Tibial artery (tissue), 4 donors: ENCODE results near the gene SLC5A9.

Source experiments
- DNase-seq, 2 donors: peaks; one replicate each; pipeline ENCODE4 v3.0.0-alpha.2; 2019
- H3K27ac ChIP-seq, 2 donors: fragments of 200-600 bp; sonication (generic) in 1 of 2; 1 replicate in 1 of 2; 2 replicates in 1 of 2; pipeline ENCODE4 v1.5.1; 2018 to 2019; ENCODE audit warnings: mild to moderate bottlenecking in 1 of 2
- H3K27me3 ChIP-seq, 2 donors: fragments of 200-600 bp; sonication (generic) in 1 of 2; one replicate each; pipeline versions ENCODE4 v1.5.1 to v1.6.0; 2016 to 2019
- H3K36me3 ChIP-seq, 3 donors: fragments of 200-600 bp; sonication (generic) in 2 of 3; one replicate each; pipeline ENCODE4 v1.5.1; 2016 to 2019; ENCODE audit warnings: mild to moderate bottlenecking in 2 of 3
- H3K4me1 ChIP-seq, 4 donors: fragments of 200-600 bp; sonication (generic) in 2 of 4; 1 replicate in 3 of 4; 2 replicates in 1 of 4; pipeline ENCODE4 v1.5.1; 2016 to 2019
- H3K4me3 ChIP-seq, 2 donors: fragments of 200-600 bp; sonication (generic) in 1 of 2; 1 replicate in 1 of 2; 2 replicates in 1 of 2; pipeline ENCODE4 v1.5.1; 2018 to 2019; ENCODE audit warnings: mild to moderate bottlenecking in 2 of 2
- H3K9me3 ChIP-seq, 3 donors: fragments of 200-600 bp; sonication (generic) in 1 of 3; one replicate each; pipeline ENCODE4 v1.5.1; 2016 to 2019
- intact Hi-C: fragments of 100-400 bp; cut with DNase I; formaldehyde crosslinking; loops from one replicate; pipeline ENCODE4 v1.15.0; 2023; ENCODE audit warnings: low total_unique reads
- TF ChIP-seq, protein P1 (sequence below), 2 experiments: fragments of 200-600 bp in 1 of 2; fragments of 450-650 bp in 1 of 2; IDR thresholded peaks; one replicate each; pipeline ENCODE4 v1.5.1; 2017 to 2019; ENCODE audit warnings: antibody characterized with exemption in 2 of 2, mild to moderate bottlenecking in 1 of 2, moderate library complexity in 1 of 2

SLC5A9 gene

DNA sequence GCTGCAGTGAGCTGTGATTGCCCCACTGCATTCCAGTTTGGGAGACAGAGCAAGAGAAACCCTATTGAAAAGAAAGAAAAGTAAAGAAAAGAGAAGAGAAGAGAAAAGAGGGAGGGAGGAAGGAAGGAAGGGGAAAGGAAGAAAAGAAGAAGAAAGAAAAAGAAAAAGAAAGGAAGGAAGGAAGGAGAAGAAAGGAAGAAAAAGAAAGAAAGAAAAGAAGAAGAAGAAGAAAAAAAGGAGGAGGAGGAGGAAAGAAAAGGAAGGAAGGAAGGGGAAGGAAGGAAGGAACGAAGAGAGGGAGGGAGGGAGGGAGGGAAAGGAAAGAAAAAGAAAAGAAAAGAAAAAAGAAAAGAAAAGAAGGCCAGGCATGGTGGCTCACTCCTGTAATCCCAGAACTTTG lies 10.2 kb downstream of the SLC5A9 start:
- Histone ChIP-seq H3K27me3 (peaks cover 0 to 4% of the 10 kb centered on the region in 2 donors), H3K4me3 (no peak overlapping the region), H3K9me3 (no peaks in the 10 kb centered on the region), H3K36me3 (no peaks in the 10 kb centered on the region), H3K4me1 (no peaks in the 10 kb centered on the region), H3K27ac (no peak overlapping the region)
- intact Hi-C loops = no loop called here
- no peak for DNase-seq
- TF ChIP-seq, protein P1, sequence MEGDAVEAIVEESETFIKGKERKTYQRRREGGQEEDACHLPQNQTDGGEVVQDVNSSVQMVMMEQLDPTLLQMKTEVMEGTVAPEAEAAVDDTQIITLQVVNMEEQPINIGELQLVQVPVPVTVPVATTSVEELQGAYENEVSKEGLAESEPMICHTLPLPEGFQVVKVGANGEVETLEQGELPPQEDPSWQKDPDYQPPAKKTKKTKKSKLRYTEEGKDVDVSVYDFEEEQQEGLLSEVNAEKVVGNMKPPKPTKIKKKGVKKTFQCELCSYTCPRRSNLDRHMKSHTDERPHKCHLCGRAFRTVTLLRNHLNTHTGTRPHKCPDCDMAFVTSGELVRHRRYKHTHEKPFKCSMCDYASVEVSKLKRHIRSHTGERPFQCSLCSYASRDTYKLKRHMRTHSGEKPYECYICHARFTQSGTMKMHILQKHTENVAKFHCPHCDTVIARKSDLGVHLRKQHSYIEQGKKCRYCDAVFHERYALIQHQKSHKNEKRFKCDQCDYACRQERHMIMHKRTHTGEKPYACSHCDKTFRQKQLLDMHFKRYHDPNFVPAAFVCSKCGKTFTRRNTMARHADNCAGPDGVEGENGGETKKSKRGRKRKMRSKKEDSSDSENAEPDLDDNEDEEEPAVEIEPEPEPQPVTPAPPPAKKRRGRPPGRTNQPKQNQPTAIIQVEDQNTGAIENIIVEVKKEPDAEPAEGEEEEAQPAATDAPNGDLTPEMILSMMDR (IDR thresholded peaks at IDR 0.05) = no peak

DNA sequence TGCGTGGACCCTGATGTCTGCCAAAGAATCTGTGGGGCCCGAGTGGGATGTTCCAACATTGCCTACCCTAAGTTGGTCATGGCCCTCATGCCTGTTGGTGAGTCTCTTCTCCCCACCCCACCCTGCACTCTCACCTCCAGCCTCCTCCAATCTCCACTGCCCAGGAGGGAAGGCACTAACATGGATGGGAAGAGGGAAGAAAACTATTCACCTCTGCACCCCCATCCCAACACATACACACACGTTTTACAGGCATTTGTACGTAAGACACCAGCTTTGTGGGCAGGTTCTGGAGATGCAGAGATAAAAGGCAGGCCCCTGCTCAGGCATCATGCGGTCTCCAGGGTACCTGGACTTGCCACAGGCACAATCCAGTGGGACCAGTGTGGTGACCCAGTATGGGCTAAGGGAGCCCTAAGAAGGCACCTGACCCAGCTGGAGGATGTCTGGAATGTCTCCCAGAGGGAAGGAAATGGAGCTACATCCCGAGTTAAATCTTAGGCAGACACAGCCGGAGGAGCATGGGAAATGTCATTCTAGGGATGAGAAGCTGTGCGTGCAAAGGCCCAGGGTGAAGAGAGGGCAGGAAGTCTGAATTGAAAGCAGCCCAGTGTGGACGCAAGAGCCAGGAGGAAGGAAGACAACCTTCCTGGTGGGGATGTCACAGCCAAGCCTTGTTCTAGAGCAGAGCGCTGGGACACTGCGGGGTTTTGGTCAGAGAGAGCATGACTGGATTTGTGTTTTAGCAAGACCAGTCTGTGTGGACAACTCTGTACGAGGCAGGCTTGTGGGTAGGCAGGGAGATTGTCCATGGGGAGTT lies 11.4 kb downstream of the SLC5A9 start:
- no peaks in the 10 kb centered on the region for H3K36me3 ChIP-seq
- intact Hi-C loops = no loop called here
- H3K27ac ChIP-seq = no peak overlapping the region
- H3K4me1 ChIP-seq = no peaks in the 10 kb centered on the region
- TF ChIP-seq, protein P1 (IDR thresholded peaks at IDR 0.05) = no peak
- no peak overlapping the region for H3K4me3 ChIP-seq
- no peak for DNase-seq
- no peaks in the 10 kb centered on the region for H3K9me3 ChIP-seq
- peaks cover 0 to 4% of the 10 kb centered on the region in 2 donors for H3K27me3 ChIP-seq

DNA sequence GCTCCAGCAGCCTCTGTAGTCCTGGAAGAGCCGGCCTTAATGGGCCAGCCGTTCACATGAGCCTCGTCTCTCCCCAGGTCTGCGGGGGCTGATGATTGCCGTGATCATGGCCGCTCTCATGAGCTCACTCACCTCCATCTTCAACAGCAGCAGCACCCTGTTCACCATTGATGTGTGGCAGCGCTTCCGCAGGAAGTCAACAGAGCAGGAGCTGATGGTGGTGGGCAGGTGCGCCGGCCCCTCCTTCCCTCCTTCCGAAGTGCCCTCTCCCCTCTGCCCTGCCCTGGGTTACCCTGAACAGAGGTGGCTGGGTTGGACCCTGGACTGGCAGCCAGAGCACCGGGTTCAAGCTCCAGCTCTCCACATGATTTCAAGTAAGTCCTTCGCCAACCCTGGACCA lies 13.1 kb downstream of the SLC5A9 start:
- Histone ChIP-seq H3K27me3 (no peaks in the 10 kb centered on the region), H3K4me1 (no peaks in the 10 kb centered on the region), H3K4me3 (no peak overlapping the region), H3K27ac (no peak overlapping the region), H3K36me3 (no peaks in the 10 kb centered on the region), H3K9me3 (no peaks in the 10 kb centered on the region)
- TF ChIP-seq, protein P1 (IDR thresholded peaks at IDR 0.05) = no peak
- intact Hi-C loops = no loop called here
- DNase-seq = no peak

DNA sequence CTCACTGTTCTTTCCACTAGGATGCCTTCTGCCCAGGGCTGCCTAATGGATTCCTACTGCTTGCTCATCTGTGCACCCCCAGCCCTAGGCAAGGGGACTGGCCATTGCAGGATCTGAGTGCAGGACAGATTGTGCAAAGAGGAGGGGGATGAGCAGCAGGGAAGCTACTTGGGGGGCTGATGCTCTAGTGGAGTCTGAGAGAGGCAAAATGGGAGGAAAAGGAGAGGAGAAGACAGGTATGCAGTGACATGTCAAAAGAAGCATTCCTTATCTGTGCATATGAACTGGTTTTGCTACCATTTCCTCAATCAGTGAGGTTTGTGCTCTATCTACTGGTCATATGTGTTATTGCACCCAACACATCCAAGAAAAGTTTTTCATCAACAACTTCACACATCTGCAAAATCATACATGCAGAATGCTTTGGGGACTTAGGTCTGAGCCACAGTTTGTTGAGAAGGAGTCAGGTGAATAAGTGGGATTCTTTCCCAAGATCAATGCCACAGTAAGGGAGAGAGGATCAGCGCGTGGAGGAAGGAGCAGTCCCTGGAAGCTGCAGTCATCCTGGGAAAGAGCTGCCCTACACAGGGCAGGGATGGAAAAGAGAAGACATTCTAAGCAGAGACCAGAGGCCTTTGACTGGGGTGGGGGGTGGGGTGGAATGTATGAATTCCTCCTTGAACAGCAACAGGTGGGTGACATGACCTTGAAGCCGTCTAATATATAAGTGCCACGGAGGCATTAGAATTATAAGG lies 14.4 kb downstream of the SLC5A9 start:
- intact Hi-C loops = no loop called here

DNA sequence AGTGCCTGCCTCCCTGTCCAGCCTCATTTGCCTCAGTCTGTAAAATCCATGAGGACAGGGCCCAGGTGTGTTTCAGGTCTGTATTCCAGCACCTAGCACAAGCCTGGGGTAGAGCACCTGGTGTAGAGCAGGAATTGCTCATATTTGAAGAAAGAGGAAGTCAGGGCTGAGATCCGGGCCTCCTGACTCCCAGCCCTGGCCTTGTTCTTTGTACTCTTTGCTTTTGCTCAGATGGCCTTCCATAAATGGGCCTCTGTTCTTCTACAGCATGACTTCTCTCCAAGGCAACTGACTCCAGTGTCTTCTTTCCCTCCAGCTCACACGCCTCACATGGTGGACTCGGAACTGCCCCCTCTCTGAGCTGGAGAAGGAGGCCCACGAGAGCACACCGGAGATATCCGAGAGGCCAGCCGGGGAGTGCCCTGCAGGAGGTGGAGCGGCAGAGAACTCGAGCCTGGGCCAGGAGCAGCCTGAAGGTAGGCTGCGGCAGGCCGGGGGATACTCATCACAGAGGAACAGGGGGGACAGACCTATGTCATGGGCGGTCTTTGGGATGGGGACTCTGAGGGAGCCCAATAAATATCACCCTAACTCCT lies 19.7 kb downstream of the SLC5A9 start:
- no peak for DNase-seq
- Histone ChIP-seq H3K36me3 (no peaks in the 10 kb centered on the region), H3K27me3 (no peaks in the 10 kb centered on the region), H3K27ac (no peak overlapping the region), H3K4me3 (no peak overlapping the region), H3K4me1 (peaks cover 0 to 24% (median 5%) of the 10 kb centered on the region in 4 donors), H3K9me3 (no peaks in the 10 kb centered on the region)
- intact Hi-C loops = no loop called here
- TF ChIP-seq, protein P1 (IDR thresholded peaks at IDR 0.05) = no peak

More for the DNA sequence above, 14.4 kb downstream of the SLC5A9 start:
- H3K36me3 ChIP-seq = no peaks in the 10 kb centered on the region
- no peaks in the 10 kb centered on the region for H3K27me3 ChIP-seq
- DNase-seq = no peak
- TF ChIP-seq, protein P1 (IDR thresholded peaks at IDR 0.05) = peak; percentile 66 to 85
- H3K27ac ChIP-seq = no peak overlapping the region
- no peaks in the 10 kb centered on the region for H3K9me3 ChIP-seq
- no peaks in the 10 kb centered on the region for H3K4me1 ChIP-seq
- H3K4me3 ChIP-seq = no peak overlapping the region
